Measurements from ENCODE around the gene IQSEC2.

IQSEC2 gene

DNA sequence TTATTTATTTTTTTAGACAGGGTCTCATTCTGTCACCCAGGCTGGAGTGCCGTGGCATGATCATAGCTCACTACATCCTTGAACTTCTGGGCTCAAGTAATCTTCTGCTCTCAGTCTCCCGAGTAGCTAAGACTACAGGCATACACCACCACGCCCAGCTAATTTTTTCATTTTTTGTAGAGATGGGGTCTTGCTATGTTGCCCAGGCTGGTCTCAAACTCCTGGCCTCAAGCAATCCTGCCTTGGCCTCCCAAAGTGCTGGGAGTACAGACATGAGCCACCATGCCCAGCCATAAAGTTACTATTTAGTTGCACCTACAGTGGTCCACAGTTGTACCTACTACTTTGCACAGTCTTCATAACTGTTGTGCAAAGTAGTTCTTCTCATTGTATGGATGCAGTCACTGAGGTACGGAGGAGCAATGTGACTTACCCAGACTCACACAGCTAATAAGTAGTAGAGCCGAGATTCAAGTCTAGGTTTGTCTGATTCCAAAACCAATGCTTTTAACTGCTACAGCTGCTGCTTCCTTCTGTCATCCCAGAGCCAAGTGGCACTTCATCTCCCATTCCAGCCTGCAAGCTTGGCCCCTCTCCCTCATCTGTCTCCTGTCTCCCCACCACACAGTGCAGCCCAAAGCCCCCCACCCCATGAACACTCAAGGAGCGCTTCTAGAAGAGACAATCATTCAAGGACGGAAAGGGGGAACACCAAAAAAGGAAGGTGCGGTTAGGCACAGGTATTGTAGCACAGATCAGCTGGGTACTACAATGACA, 24.0 kb upstream of the IQSEC2 start:
- DNase-seq = no peak

DNA sequence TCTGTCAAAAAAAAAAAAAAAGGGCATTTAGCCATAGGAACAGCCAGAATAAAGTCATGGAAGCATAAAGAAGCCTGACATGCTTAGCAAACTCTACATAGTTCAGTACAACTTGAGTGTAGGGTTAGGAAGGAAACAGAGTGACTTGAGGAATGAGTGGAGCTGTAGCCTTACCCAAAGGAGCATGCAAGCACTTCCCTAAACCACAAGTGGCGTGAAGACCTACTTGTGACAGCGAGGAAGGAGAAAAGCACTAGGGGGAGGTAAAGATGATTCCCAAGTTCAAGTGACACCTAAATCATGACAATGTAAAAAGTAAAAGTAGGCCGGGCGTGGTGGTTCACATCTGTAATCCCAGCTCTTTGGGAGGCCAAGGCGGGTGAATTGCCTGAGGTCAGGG, 21.8 kb upstream of the IQSEC2 start:
- no peak for DNase-seq

DNA sequence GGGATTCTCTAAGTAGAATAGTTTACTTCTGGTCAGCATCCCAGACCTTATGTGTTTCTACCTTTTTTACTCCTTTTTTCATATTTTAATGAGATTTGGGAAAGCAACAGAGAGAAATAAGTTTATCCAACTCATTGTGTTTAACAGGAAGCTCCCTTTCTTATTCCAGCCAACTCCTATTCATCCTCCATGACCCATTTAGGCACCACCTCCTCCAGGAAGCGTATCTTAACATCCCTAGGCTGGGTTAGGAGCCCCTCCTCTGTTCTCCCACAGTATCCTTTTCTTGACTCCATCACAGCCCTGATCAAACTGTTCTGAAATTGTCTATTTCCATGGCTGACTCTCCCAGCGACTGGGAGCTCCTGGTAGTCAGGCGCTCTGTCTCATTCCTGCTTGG, 18.8 kb upstream of the IQSEC2 start:
- DNase-seq = no peak

DNA sequence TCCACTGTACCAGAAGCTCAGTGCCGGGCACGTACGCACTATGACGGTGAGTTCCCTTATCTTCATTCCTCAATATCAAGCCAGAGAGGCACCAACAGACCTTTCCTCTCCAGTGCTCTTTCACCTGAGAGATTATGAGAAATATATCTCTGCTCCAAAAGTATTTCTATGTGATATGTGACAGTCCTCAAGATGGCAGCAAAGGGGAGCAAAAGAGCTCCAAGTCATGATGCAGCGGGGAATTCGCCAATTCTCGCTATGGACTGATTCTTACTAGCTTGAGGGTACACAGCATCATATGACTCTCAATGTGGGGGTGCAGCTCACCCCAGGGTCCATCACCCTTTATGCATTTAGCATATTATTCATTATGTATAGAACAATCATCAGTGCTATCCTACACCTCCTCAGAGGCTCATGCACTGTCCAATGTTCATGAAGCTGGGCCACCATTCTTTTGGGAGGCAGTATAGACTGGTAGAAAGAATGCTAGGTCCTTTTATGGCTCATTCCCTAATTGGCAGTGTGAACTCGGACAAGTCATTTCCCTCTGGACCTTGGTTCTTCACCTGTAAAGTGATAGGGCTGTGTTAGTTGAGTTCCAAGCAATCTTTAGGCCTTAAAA, 12.8 kb upstream of the IQSEC2 start:
- no peak for DNase-seq

DNA sequence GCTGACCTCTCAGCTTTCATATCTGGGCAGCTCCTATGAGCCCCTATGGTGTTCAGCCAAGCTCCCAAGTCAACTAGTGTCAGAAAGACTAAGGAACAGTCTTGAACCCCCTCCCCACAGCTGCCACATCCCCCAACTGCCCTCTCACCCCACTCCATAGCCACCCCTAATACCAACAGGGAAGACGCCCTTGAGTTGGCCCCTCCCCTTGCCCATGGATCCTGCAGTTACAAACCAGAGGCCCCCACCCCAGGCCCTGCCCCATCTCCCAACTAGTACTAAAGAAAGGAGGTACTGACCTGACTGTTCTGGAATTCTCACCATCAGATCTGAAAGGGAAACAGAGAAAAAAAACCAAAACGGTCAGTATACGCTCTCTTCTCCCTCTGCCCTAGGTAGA, 10.2 kb upstream of the IQSEC2 start:
- DNase-seq = no peak

DNA sequence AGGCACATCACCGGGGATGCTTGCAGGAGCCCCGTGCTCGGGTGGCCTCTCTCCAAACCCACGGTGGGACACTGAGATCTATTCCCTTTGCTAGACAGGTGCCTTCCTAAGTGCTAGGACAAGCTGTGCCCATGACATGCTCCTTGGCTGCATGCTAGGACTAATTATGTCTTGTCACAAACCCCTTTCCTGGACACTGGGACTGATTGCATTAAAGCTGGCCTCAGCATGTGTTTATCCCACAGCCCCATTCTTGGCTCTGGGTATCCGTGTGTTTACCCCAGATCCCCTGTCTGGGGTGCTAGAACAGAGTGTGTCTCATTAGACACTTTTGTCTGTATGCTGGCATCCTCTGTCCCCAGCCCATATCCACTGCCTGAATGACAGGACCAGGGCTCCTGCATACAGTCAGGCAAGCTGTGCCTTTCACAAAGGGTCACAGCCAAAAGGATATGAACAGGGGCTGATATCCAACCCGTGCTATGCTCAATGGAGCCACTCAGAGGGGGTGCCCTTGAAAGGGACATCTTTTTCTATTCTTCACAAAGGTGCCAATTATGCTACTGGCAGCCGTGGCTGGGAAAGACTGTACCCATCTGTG, 9.2 kb upstream of the IQSEC2 start:
- DNase-seq = no peak

DNA sequence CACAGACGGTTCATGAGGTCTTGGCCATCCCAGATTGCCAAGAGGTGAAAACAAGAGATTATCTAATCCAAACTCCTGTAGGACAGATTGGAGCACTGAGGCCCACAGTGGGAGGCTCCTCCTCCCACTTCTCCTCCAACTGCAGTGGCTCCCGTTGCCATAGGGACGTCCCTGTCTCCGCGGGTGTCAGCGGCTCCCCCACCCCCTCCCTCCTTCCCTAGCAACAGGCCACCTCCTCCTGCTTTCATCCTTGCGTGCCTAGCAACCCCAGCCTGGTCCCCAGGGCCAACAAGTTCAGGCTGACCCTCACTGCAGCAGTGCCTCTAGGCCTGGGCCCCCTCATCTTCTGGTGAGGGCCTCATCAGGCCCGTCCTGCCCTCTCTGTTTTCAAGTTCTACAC, 6.8 kb upstream of the IQSEC2 start:
- no peak for DNase-seq

DNA sequence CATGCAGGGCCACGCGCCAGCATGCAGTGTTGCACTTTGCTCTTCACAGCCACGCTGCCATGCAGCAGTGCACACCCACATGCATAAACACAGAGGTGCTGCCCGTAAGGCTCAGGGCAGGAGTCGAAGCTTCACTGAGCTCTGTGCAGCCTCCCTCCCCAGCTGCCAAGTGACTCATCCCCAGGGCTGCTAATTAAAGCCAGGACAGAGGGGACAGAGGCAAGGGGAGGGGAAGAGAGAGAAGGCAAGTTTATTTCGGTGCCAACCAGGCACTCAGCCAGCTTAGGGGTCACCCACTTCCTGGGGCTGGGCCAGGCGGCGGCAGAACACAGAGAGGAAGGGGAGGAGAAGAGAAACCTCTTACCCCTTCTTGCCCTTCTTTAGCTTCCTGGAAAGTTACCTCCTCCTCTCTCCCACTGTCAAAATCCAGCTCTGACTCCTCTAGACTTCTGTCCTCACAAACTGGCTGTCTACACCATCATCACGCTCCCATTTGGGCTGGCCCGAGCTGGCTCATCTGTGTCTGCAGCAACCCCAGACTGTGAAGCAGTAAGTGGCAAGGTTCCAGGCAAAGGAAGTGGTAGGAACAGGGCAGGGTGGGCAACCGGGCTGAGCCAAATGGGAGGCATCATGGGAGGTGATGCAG, 6.2 kb upstream of the IQSEC2 start:
- peak; percentile 24 for DNase-seq

DNA sequence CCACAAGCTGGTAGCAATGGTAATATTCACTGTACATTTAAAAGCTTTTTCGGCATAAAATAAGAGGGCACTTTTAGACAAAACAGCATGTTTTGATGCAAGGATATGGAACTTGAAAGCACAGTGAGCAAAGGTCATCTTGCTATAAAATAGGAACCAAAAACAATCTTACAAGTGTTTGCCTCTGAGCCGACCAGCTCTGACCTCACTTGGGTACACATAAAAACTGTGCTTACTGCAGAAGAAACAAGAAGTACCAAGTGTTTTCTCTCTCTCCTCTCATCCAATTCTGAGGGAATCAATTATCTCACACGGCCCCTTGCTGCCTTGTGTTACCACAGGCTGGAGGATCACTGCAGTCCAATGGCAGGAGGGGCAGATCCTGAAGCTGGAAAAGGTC, 4.8 kb upstream of the IQSEC2 start:
- no peak for DNase-seq

DNA sequence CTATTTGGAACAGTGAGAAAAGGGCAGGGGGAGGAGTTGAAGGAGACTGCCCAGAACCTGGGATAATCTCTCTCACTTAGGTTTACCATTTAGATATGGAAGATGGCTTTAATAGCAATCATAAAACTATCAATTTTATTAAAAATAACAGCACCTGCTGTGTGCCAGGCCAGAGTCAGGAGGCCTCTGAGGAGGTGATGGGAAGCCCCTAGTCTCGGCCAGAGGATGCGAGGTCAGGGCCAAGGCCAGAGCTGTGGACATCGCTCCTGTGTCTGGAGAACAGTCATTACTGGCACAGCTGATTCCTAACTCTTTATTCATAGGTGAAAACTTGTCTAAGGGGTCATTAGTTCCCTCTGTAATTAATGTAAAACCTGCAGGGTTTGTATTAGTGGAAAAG, 4.2 kb upstream of the IQSEC2 start:
- no peak for DNase-seq

DNA sequence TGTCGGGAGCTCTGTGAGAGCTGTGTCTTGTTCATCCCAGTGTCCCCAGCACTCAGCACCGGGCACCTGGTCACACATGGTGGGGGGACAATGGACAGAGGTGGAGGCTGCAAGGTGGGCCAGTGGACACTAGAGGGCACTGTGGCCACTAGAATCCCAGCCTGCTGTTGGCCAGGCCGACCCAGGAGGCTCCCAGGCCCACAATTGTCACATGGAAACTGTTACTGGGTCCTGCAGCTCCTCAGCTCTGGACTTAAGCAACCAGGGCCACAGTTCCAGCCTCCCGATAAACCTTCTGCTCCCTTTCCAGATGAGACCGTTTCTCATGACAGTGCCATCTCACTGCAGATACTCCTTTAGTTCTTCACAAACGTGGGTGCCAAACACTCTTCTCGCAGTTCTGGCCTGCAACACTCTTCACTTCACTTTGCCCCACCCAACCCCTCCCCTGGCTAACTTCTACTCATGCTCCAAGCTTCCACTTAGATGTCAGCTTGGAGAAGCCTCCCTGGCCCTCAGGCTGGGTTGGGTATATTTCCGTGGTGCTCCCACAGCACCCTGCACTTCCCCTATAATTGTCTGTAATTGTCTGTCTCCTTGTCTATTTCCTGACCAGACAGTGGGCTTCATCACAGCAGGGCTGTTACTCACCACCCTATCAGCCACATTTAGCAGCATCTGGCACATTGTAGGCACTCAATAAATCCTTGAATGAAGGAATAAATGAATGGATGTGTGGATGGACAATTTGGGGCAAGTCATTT, 3.5 kb upstream of the IQSEC2 start:
- peak; percentile 19 for DNase-seq

DNA sequence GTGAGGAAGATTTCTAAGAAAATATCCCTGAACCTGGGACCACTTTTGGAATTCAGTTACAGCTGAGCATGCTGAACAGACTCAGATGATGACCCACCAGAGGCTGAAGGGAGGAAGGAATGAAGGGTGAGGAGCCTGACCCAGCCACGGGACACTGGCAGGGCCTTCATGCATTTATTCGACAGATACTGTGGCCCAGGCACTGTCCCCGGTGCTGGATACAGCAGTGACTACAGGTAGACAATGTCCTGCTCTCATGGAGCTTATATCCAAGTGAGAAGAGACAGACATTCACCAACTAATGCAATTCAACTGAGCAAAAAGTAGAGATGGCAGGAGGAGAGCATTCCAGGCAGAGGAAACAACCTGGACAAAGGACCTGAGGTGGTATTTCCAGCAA, 2.2 kb upstream of the IQSEC2 start:
- no peak for DNase-seq

DNA sequence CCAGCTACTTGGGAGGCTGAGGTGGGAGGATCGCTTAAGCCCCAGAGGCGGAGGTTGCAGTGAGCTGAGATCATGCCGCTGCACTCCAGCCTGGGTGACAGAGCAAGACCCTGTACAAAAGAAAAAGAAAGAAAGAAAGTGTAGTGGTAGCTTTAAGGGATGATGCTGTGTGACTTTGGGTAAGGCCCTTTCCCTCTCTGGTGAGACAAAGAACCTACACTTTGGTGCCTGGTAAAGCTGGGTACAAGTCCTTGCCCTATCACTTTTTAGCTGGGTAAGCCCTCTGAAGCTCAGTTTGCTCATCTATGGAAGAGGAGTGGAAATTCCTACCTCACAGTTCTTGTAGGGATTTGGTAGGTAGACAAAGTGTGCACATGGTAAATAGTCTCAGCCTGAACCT, 1.7 kb upstream of the IQSEC2 start:
- DNase-seq = no peak

DNA sequence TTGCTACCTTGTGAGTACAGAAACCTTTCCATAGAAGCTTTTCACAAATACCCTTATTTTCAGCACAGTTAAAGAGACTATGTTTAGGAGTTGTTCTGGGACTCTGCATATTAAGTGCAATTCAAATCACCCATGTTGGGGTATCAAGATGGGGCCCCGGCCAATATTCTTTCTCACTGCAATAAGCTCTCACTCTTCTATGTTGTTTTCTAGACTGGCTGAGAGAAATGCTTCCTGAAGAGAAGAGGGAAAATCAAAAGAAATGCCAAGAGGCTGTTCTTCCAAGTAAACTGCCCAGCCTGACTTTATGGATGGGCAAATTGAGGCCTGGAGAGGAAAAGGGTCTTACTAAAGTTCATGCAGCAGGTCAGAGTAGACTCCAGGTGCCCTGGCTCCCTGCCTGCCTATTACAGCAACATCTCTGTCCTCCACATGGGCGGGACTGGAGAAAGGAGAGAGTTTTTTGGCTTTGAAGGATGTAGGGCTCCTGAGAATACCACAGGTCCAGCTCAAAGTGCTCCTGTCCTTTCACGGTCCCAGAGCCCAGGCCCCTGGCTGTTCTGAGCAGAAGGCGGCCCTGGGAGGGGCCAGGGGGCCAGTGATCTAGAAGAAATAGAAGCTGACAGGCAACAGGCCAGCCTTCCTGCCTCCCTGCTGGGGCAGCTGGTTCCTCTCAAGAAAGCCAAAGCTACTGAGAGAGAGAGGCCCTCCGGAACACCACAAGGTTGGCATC, 745 bp upstream of the IQSEC2 start:
- no peak for DNase-seq

DNA sequence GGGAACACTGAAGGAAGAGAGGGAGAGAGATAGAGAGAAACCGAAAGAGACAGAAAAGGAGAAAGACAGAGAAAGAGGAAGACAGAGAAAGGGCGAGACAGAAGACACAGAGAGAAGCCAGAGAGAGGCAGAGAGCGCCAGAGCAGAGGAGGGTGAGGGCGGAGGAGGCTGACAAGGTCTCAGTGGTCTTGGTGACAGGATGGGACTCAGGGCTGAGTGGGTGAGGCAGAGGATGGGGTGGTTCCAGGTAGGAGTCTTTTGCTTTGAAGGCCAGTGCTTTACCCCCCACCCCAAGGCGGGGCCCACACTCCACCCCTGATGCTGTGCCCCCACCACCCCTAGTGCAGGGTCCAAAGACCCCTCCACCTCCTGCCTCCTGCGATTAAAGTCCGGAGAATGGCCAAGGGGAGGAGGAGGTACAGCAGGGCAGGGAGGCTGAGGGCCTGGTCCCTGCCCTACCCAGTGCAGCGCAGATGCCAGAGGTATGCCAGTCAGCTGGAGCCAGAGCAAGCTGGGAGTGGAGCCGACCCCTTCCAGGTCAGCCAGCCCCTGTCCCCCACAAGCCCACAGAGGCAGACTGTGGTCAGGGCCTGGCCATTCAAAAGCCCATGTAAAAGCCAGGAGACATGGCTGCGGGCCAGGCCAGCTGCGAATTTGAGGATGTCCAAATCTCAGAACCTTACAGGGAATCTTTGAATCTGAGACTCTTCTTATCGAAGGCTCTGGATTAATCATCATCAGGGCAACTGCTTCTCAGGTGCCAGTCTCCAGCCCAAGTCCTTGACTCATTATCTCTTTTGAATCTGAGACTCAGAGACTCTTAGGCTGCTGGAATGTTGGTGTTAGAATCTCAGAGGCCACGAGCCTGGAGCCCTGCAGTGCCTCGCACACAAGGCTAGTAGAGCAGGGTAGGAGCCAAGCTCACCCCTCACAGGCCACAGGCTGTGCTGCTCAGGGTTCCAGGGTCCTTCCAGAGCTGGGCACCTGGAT, 758 bp downstream of the IQSEC2 start:
- DNase-seq = no peak

DNA sequence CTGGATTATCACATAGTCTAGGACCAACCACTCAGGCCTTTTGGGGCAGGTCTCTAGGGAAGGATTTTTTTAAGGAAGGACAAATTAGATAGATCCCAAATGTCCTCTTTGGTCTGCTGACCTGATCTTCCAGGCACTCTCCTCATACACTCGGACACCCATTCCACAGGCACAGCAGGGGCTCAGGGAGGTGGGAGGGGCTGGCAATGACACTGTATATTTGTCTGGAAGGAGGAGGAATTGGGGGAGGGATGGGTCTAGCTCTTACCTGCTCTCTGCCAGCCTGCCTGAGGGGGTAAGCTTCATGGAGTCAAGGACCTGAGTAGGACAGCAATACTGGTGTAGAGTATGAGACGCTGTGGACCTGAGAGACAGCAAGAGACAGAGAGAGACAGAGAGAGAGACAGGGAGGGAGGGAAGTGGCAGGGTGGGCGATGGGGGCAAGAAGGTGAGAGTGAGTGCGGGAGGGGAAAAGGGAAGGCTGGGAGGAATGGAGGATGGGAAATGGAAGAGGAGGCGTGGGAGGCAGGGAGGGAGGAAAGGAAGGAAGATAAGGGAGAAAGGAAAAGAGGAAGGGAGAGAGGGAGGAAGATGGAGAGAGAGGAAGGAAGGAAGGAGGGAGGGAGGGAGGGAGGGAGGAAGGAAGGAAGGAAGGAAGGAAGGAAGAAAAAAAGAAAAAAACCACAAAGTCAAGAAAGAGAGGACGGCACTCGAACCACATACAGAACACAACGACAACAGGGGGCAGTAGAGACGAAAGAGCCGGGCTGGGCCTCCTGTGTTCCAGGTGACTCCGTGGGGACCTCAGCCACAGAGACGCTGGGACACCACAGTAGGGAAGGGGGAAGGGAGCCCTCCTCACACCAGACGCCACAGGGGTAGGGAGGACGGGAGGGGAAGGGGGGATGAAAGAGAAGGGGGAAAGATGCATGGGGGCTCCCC, 1.8 kb downstream of the IQSEC2 start:
- DNase-seq = no peak

DNA sequence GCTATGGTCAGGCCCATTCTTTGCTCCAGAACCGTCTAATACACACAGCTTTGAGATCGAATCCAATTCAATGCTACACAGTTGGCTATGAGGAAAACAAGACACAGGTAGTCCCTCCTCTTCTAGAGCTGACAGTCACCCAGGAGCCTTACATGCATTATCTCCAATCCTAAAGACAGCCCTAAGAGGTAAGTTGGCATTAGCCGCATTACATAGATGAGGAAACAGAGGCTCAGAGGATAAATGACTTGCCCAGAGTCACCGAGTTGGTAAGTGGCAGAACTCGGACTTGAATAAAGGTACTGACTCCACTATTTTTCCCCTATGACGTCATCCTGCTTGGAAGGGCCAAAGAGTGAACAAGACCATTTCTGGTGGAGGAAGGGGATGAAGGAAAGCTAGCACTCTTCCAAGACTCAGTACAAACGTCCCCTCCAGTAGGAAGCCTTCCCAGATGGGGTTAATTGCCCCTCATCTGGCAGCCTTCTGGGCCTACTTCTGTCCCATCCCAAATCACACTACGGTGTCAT, 8.5 kb downstream of the IQSEC2 start:
- DNase-seq = no peak

DNA sequence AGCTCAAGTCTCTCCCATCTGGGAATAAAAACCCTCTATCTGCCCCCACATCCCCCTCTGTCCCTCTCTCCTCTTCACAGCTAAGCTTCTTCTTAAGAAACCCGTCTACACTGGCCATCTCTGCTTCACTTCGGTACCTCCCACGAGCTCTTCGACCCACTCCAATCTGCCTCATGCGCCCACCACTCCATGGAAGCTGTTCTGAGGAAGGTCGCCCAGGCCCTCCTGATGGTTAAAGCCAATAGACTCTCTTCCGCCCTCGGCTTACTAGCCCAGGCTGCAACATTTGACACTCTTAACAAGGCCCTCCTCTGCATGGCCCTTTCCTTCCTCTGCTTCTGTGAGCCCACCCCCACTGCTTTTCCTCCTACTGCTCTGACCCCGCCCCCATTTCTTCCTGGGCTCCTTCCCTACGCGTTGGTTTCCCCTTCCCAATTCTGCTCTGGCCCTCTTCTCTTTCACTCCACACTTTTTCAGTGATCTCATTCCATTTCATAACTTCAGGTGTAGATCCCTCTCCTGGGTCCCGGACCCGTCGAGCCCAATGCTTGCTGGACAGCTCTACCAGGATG, 11.8 kb downstream of the IQSEC2 start:
- no peak for DNase-seq

DNA sequence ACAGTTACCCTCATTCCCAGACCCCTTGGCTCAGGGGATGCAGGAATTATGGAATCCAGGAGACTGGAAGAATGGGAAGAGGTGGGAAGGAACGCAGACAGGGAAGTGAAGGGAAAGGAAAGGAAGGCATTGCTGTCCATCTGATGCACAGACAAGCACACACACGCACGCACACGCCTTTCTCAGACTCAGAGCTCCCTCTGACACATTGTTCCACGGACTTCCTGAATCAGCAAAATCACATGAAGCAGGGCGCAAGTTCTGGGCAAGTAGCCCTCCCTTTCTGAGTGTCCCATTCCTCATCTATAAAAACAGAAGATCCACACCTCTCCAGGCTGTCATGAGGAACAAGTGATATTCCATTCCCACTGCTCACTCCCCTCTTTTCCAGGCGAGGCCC, 13.2 kb downstream of the IQSEC2 start:
- DNase-seq = no peak

Measured in activated effector memory CD4-positive, alpha-beta T cell treated with Interleukin-2 at 50 U/mL for 16 hours (primary cell).